DOHH2 (cell line): ENCODE measurements around the gene THRB.

ENCODE experiments used
- EZH2phosphoT487 ChIP-seq: fragments of 200-600 bp; sonication (generic); IDR thresholded peaks from 2 replicates; pipeline ENCODE4 v1.6.1; 2017; ENCODE audit warnings: borderline replicate concordance, mild to moderate bottlenecking, antibody characterized with exemption, low read length, moderate library complexity, mixed read lengths
- TF ChIP-seq, protein P1 (sequence below): fragments of 200-600 bp; sonication (generic); IDR thresholded peaks from one replicate; pipeline ENCODE4 v1.5.1; 2014; ENCODE audit warnings: antibody characterized with exemption, mild to moderate bottlenecking, low read depth, low read length; ENCODE audit not compliant: poor library complexity, severe bottlenecking

DNA sequence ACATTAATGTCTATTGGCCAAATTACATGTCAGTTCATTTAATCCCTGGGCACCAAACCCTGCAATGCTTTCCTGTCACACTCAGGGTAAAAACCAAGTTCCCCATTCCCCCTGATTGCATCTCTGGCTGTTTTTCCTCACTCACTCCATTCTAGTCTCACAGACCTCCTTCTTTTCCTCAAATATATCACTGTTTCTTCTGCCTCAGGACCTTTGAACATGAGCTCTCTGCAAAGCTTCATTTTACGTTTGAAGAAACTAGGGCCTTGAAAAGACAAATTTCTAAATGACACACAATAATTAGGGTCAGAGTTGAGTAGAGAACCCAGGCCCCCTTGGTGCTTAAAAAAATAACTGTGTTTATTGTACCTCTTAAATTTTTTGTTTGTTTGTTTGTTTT lies 230.6 kb downstream of the THRB start:
- TF ChIP-seq, protein P1, sequence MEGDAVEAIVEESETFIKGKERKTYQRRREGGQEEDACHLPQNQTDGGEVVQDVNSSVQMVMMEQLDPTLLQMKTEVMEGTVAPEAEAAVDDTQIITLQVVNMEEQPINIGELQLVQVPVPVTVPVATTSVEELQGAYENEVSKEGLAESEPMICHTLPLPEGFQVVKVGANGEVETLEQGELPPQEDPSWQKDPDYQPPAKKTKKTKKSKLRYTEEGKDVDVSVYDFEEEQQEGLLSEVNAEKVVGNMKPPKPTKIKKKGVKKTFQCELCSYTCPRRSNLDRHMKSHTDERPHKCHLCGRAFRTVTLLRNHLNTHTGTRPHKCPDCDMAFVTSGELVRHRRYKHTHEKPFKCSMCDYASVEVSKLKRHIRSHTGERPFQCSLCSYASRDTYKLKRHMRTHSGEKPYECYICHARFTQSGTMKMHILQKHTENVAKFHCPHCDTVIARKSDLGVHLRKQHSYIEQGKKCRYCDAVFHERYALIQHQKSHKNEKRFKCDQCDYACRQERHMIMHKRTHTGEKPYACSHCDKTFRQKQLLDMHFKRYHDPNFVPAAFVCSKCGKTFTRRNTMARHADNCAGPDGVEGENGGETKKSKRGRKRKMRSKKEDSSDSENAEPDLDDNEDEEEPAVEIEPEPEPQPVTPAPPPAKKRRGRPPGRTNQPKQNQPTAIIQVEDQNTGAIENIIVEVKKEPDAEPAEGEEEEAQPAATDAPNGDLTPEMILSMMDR: no peak
- no peak for TF ChIP-seq EZH2phosphoT487
